ENCODE data around the gene ZP1. TPM values are rescaled to one million over a fixed set of nuclear protein-coding genes. Genes with fewer than 3 reads are reported as not detected.
A peak's percentile ranks its signal among the peaks of the same experiment; 100 is the strongest.

The ZP1 gene
- total RNA-seq, 2 experiments from 2014 or later, result not detected

GRCh38 chr11:60868682-60869450 lies 1.5 kb downstream of the ZP1 start:
- Histone ChIP-seq H3K4me2 (ENCODE audit: low read length) (no peak overlapping the region), H3K27ac (ENCODE audit: low read depth, low read length, poor library complexity, severe bottlenecking) (no peak overlapping the region), H3K9me2 (ENCODE audit: insufficient read depth, low read length) (no peaks in the 10 kb centered on the region), H3K4me1 (ENCODE audit: insufficient read depth, low read length, poor library complexity, severe bottlenecking) (no peaks in the 10 kb centered on the region), H3K79me2 (ENCODE audit: insufficient read depth, low read depth, low read length) (no peaks in the 10 kb centered on the region), H3K9me3 (ENCODE audit: low read length) (no peaks in the 10 kb centered on the region), H3K4me3 (ENCODE audit: low read depth, low read length, poor library complexity, severe bottlenecking) (no peak overlapping the region), H2AFZ (ENCODE audit: low read length) (no peak overlapping the region), H3K36me3 (ENCODE audit: insufficient read depth, low read length) (no peaks in the 10 kb centered on the region), H4K20me1 (ENCODE audit: insufficient read depth, low read length) (no peaks in the 10 kb centered on the region)
- ChIA-PET CTCF (ENCODE audit: unreplicated experiment) (no interaction called here), POLR2A (interaction anchor here (0.9 kb wide), 1 partner anchor 9 kb away, joined by 3 read pairs; no protein-coding TSS in a partner anchor)
- no TSS peak for BruUV-seq (replicated peaks)
- intact Hi-C loops (cut with micrococcal nuclease; ENCODE audit: unreplicated experiment), result no loop called here
- no peak for DNase-seq (ENCODE audit: low spot score)
- TF ChIP-seq, protein P1, sequence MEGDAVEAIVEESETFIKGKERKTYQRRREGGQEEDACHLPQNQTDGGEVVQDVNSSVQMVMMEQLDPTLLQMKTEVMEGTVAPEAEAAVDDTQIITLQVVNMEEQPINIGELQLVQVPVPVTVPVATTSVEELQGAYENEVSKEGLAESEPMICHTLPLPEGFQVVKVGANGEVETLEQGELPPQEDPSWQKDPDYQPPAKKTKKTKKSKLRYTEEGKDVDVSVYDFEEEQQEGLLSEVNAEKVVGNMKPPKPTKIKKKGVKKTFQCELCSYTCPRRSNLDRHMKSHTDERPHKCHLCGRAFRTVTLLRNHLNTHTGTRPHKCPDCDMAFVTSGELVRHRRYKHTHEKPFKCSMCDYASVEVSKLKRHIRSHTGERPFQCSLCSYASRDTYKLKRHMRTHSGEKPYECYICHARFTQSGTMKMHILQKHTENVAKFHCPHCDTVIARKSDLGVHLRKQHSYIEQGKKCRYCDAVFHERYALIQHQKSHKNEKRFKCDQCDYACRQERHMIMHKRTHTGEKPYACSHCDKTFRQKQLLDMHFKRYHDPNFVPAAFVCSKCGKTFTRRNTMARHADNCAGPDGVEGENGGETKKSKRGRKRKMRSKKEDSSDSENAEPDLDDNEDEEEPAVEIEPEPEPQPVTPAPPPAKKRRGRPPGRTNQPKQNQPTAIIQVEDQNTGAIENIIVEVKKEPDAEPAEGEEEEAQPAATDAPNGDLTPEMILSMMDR (conservative IDR thresholded peaks at IDR 0.05; ENCODE audit: low read length), result no peak
- TF ChIP-seq EZH2phosphoT487 (IDR thresholded peaks at IDR 0.05; ENCODE audit: borderline replicate concordance, low read depth, low read length), result no peak

DNA sequence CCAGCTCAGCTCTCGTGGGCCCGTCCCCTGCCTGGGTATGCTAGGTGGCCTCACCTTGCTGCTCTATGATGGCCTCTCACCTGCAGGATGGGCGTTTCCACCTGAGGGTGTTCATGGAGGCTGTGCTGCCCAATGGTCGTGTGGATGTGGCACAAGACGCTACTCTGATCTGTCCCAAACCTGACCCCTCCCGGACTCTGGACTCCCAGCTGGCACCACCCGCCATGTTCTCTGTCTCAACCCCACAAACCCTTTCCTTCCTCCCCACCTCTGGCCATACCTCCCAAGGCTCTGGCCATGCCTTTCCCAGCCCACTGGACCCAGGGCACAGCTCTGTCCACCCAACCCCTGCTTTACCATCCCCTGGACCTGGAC lies 2.1 kb downstream of the ZP1 start:
- intact Hi-C loops (cut with micrococcal nuclease; ENCODE audit: unreplicated experiment), result no loop called here
- TF ChIP-seq EZH2phosphoT487 (IDR thresholded peaks at IDR 0.05; ENCODE audit: borderline replicate concordance, low read depth, low read length), result no peak
- TF ChIP-seq, protein P1 (conservative IDR thresholded peaks at IDR 0.05; ENCODE audit: low read length), result no peak
- Histone ChIP-seq H3K4me2 (ENCODE audit: low read length) (no peak overlapping the region), H3K9me3 (ENCODE audit: low read length) (no peaks in the 10 kb centered on the region), H3K4me1 (ENCODE audit: insufficient read depth, low read length, poor library complexity, severe bottlenecking) (no peaks in the 10 kb centered on the region), H3K4me3 (ENCODE audit: low read depth, low read length, poor library complexity, severe bottlenecking) (no peak overlapping the region), H3K9me2 (ENCODE audit: insufficient read depth, low read length) (no peaks in the 10 kb centered on the region), H3K27ac (ENCODE audit: low read depth, low read length, poor library complexity, severe bottlenecking) (no peak overlapping the region), H3K36me3 (ENCODE audit: insufficient read depth, low read length) (no peaks in the 10 kb centered on the region), H2AFZ (ENCODE audit: low read length) (no peak overlapping the region), H4K20me1 (ENCODE audit: insufficient read depth, low read length) (no peaks in the 10 kb centered on the region), H3K79me2 (ENCODE audit: insufficient read depth, low read depth, low read length) (no peaks in the 10 kb centered on the region)
- DNase-seq (ENCODE audit: low spot score), result no peak
- CTCF ChIA-PET (ENCODE audit: unreplicated experiment), result no interaction called here
- POLR2A ChIA-PET, result no interaction called here
- BruUV-seq (replicated peaks), result no TSS peak

DNA sequence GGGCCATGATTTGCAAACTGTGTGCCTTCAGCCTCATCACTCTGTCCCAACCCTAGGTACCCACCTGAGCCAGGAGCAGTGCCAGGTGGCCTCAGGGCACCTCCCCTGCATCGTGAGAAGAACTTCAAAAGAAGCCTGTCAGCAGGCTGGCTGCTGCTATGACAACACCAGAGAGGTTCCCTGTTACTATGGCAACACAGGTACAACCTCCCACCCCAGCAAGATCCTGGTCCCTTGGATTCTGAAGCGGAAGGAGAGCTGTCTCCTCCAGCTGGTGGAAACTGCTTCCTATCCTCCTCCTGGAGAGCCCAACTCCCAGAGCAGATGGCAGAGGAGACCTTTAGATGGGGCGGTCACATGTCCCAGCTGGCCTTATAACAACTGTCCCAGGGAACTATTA lies 2.9 kb downstream of the ZP1 start:
- intact Hi-C loops (cut with micrococcal nuclease; ENCODE audit: unreplicated experiment), result no loop called here
- Histone ChIP-seq H3K27ac (ENCODE audit: low read depth, low read length, poor library complexity, severe bottlenecking) (no peak overlapping the region), H3K79me2 (ENCODE audit: insufficient read depth, low read depth, low read length) (no peaks in the 10 kb centered on the region), H2AFZ (ENCODE audit: low read length) (no peak overlapping the region), H3K4me3 (ENCODE audit: low read depth, low read length, poor library complexity, severe bottlenecking) (no peak overlapping the region), H4K20me1 (ENCODE audit: insufficient read depth, low read length) (no peaks in the 10 kb centered on the region), H3K36me3 (ENCODE audit: insufficient read depth, low read length) (no peaks in the 10 kb centered on the region), H3K9me2 (ENCODE audit: insufficient read depth, low read length) (no peaks in the 10 kb centered on the region), H3K9me3 (ENCODE audit: low read length) (no peaks in the 10 kb centered on the region), H3K4me2 (ENCODE audit: low read length) (no peak overlapping the region), H3K4me1 (ENCODE audit: insufficient read depth, low read length, poor library complexity, severe bottlenecking) (no peaks in the 10 kb centered on the region)
- CTCF ChIA-PET (ENCODE audit: unreplicated experiment), result no interaction called here
- TF ChIP-seq EZH2phosphoT487 (IDR thresholded peaks at IDR 0.05; ENCODE audit: borderline replicate concordance, low read depth, low read length), result no peak
- TF ChIP-seq, protein P1 (conservative IDR thresholded peaks at IDR 0.05; ENCODE audit: low read length), result no peak
- peak; percentile 24 for DNase-seq (ENCODE audit: low spot score)
- POLR2A ChIA-PET, result no interaction called here
- BruUV-seq (replicated peaks), result no TSS peak

Measured in OCI-LY7 (cell line).